Myocyte (in vitro differentiated cells): Measurements from ENCODE around the gene CYTIP. TPM values are rescaled to one million over a fixed set of nuclear protein-coding genes. Genes with fewer than 3 reads are reported as not detected.

Experiments used
- DNase-seq: peaks from one replicate; pipeline ENCODE4 v3.0.0-alpha.2; 2012; ENCODE audit warnings: low read depth
- polyA plus RNA-seq: library from polyadenylated mRNA; unstranded; fragments of >200 nt; gene quantifications from one replicate; pipeline ENCODE4 v1.2.1, GENCODE V29; 2012; ENCODE audit warnings: missing spikeins
- total RNA-seq: library from RNA; depleted of rRNA; stranded (reverse); fragments of >200 nt; gene quantifications from 2 replicates; pipeline ENCODE4 v1.2.3, GENCODE V29; 2014

The CYTIP gene
- total RNA-seq = 1.9 and 2.4 TPM in 2 replicates
- 0.08 TPM for polyA plus RNA-seq

DNA sequence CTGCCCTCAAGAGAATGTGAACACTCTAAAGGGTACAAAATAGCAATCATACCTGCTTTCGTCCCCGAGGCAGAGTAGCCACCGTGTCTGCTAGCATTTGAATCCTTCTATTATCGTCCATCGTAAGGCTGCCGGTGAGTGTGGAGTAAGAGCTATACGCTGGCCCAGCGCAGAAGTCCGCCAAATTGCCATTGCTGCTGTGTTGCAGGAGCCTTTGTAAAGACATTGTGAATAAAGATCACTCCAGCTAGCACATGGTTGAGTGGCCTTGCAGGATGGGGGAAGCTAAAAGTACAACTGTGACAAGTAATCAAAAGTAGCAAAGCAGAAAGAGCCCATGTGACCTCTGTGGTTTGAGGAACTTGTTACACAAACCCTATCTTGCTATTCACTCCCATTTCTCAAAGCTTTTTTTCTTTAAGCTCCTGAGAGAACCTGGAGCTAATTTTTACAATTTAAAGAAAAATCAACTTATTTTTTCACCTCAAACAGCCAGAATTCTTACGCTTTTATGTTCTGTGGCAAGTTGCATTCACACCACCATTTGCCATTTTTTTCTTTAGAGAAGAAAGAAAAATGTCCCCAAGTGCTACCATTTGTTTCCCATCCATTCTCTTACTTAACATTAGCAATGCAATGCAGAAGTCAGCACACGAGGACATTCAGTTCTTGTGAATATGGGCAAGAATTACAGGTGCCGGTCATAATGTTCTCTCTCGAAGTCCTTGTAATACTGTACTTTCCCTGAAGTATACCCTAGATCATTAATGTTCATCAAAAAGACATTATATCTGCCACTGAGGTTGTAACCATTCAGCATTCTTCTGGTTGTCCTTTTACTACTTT lies at the start of gene CYTIP:
CYTIP (minus strand) TSS at position 295 of the 846 bp plus-strand sequence; CDS start at position 226, 69 bp downstream.
- DNase-seq = peak; percentile 54

GRCh38 chr2:157492189-157492773 lies 48.4 kb upstream of the CYTIP start:
- DNase-seq = peak; percentile 81

DNA sequence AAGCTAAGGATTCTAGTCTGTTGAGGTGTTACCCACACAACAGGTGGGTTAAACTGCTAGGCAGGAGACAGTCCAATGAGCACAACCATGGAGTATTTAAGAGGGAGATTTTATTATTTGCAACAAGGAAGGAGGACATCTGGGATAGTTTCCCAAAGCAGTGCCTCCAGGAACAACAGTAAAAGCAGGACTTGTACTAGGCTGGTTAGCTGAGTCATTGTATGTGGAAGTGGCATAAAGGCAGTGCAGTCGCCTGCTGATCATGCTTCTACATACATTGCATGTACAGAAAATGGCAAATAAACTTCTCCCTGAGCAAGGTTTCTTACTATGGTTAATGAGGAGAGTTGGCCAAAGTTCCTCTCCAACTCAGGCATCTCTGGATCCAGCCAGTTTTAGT lies 46.1 kb upstream of the CYTIP start:
- no peak for DNase-seq

GRCh38 chr2:157488877-157489276 lies 45.0 kb upstream of the CYTIP start:
- DNase-seq = no peak

- no peak for DNase-seq
Observed at GRCh38 chr2:157487747-157488146, 43.9 kb upstream of the CYTIP start.

- no peak for DNase-seq
Observed at GRCh38 chr2:157487271-157487610, 43.4 kb upstream of the CYTIP start.

GRCh38 chr2:157486596-157487270 lies 42.8 kb upstream of the CYTIP start:
- peak; percentile 34 for DNase-seq

- peak; percentile 77 for DNase-seq
Observed at GRCh38 chr2:157480182-157480961, 36.5 kb upstream of the CYTIP start.

- DNase-seq = peak; percentile 79
Observed at GRCh38 chr2:157479081-157480027, 35.5 kb upstream of the CYTIP start.

- DNase-seq = no peak
Observed at GRCh38 chr2:157477919-157478318, 34.0 kb upstream of the CYTIP start.

DNA sequence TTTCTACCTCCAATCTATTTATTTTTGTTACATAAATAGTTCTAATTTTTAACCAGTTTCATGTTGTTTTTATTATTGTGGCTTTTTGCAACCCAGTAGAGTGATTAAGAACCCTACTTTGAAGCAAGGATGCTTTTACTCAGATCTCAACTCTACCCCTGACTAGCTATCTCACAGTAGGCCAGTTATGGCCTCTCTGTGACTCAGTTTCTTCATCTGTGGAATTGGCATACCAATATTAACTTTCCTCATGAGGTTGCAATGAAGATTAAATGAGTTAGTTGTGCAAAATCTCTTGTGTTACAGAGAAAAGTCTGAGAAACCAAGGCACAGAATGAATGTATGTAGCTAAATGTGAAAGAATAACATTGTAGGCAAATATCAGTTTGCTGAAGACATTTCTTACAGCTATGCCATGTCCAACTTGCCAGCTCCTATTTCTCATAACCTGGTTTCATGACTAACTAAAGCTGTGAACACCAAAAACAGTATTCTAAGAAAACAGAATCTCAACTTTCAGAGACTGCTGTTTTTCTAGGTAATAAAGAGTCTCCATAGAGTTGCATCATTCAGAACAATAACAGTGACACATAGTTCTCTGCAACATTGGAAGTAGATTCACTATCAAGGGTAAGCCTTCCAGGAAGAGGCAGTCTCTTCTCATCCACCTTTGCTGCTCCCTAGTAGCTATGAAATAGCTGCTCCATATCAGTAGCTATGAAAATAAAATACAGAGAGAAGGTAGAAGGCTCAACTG lies 33.2 kb upstream of the CYTIP start:
- no peak for DNase-seq

DNA sequence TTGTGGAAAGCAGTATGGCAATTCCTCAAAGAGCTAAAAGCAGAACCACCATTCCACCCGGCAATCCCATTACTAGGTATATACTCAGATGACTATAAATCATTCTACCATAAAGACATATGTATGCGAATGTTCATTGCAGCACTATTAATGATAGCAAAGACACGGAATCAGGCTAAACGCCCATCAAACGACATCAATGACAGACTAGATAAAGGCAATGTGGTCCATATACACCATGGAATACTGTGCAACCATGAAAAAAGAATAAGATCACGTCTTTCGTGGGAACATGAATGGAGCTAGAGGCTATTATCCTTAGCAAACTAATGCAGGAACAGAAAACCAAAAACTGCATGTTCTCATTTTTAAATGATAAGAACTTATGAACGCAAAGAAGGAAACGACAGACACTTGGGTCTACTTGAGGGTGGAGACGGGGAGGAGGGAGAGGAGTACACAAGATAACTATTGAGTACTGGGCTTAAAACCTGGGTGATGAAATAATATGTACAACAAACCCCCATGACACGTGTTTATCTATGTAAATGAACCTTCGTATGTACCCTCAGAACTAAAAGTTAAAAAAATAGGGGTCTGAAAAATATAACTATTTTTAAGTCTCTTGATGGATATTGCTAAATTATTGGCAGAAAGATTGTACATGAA lies 32.0 kb upstream of the CYTIP start:
- DNase-seq = no peak

- no peak for DNase-seq
Observed at GRCh38 chr2:157473581-157473980, 29.7 kb upstream of the CYTIP start.

DNA sequence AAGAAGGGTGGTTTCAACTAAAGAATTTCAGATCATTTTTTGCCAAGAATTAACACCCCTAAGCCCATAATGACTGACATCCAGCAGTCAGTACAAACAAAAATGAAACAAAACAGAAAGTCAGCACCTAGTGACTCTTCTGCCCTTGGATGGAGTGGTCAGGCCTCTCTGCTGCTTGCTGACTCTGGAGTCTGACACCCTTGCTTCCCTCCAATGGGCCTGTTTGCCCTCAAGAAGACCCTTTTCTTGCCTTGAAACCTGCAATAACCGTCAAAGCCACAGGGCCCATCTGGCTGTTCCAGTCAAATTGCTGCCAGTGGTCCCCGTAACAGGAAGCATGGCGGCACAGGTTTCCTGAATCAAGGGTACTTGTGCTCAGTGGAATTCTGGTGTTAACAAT lies 27.2 kb upstream of the CYTIP start:
- no peak for DNase-seq

DNA sequence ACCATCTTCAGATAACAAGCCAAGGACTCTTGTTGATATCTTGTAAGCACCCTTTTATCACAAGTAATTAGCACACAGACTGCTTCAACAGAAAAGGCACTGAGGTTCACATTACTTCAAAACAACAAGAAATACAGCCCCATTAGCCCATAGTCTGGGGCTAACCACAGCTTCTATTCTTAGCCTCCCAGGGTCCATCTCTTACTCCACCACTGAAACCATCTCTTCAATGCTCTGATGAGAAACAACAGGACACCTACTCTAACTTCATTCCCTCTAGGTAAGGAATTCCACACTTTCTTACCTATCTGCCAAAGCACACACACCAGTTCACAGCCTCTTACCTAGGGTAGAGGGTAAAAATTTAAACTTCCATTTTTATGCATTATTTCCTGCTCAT lies 26.4 kb upstream of the CYTIP start:
- DNase-seq = peak; percentile 45

GRCh38 chr2:157469726-157470125 lies 25.8 kb upstream of the CYTIP start:
- no peak for DNase-seq

GRCh38 chr2:157468931-157469708 lies 25.2 kb upstream of the CYTIP start:
- peak; percentile 61 for DNase-seq

DNA sequence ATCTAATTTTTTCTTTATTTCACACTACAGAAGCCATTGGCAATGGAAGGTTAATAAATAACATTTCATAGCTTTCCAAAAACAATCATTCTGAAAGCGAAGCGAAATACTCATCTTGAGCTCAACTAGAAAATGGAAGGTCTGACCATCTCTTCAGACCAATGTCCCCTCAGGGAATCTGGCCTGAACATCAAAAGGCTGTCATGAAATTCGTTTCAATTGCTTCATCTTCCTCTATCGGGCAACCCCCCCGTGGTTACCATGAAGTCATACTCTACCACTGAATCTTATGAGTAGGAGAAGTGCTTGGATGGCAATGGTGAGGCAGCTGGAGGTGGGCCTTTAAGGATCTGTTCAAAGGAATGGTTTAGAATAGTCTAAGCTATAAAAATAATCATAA lies 22.9 kb upstream of the CYTIP start:
- no peak for DNase-seq
